IPS-NIHi7 (cell line): ENCODE data around the gene TUBE1.
"Not testable (repeated sequence)": the region's sequence is repeated elsewhere in the genome, so short reads cannot be mapped to it uniquely, and the experiment has no call there.

ENCODE experiments used
- DNase-seq: peaks from one replicate; pipeline ENCODE4 v3.0.0; 2012; ENCODE audit warnings: mixed read lengths; ENCODE audit errors: extremely low spot score

The TUBE1 gene

DNA sequence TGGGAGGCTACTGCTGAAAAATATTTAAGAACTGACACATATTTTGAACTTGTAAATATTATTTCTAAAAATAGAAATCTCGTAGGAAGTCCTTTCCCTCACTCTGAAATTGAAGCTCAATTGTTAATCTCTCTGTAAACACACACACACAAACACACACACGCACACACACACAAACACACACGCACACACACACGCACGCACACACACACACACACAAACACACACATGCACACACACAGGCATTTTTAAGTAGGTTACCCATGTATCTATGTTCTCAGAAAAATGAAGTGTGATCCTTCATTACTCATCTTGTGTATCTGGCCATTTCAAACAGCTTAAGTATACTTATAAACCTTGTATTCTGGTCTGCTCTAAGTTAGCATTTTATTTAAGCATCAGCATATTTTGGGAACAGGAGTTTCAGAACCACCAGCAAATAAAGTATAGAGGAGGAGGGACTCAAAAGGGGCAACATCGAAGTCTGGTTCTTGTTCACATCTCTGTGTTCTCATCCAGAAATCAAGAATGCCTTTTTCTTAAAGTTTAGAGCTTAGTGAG is 21.8 kb downstream of the TUBE1 start:
- DNase-seq = no peak

DNA sequence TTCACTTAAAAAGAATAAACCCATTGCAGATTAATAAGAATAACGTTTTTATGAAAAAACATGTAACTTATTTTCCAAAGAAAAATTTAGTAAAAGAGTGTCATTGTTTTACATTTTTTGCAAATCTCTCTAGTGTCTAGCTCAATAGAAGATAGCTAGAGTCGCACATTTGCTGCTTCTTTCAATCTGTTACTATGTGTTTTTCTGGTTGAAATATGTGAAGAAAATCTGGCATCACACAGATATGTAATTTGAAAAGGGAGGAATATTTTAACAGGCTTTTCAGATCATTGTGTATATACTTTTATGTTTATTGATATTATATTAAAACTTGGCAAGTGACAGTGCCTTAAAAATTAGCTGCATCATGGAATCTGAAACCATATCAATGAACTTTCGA is 24.3 kb downstream of the TUBE1 start:
- no peak for DNase-seq

DNA sequence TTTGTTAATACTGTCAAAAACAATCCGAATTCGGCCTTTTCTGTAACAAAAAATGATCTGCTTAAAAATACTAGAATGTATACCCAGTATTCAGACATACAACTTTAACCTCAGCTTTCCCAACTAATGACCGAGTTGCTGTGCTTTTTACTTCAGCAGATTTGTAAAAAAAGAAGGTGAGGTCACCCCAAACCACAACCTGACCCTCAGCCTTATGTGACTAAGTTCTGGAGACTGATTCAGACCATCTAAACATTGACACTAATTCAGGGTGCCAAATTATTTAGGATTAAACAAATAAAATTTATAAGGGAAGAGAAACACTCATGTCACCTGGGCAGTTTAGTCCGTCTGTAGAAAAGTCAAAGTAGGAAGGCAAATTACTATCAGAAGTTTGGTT is 25.7 kb downstream of the TUBE1 start:
- no peak for DNase-seq

DNA sequence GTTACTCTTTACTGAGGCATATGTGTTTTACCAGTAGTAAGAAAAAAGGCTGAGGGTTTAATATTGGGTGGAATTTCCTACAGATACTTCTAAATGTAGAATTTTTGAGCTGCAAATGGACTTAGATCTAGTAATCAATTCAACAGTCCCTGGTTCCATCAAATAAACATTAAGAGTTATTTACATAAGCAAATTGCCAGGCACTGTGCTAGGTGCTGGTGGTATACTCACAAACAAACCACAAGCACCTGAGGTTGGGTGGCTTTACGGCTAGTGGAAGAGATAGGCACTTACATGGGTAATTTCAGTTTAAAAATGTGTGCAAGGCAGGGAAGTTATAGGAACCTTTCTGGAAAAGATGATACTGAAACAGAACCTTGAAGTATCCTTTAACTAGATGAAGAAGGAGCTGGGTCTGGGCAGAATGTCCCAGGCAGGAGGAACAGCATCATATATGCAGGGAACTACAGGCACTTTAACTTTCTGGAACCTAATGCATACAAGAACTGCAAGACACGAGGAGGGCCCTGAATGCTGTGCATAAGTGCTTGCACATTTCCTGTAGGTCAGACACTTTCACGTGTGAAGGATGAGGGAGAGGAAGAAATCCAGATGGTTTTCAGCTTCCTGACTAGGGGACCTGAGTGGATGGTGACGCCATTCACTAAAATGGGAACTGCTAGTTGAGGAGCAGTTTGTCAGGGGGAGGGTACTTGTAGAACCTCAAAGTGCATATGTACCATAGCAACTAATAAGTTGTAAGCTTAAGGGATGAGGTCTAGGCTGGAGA is 28.8 kb downstream of the TUBE1 start:
- DNase-seq = no peak

DNA sequence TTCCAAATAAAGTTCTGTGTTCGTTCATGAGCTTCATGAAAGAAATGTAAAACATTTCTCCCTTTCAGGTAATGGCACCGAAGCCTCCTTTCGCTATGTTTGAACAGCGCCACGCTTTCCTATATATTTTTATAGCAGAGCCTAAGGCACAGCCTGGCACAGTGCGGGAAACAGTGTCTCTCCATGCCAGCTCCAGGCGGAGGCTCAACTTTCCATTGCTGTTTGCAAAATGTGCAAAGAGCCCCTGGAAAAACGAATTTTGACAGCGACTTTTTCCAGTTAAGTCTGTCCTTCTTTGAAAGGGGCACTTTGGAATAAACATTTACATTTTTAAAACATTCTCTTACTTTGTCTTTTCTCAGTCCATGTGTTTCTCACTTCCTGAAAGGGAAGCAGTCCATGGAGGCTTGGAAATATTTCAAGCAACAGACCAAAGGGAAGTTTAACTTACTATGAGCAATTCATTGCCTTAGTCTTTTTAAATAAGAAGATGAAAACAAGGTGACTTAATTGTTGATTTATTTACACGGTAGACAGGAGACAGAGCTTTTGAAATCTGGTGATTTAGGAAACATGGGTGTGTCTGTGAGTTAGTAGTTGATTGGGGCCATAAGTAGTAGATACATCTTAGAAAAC is 32.6 kb downstream of the TUBE1 start:
- no peak for DNase-seq

DNA sequence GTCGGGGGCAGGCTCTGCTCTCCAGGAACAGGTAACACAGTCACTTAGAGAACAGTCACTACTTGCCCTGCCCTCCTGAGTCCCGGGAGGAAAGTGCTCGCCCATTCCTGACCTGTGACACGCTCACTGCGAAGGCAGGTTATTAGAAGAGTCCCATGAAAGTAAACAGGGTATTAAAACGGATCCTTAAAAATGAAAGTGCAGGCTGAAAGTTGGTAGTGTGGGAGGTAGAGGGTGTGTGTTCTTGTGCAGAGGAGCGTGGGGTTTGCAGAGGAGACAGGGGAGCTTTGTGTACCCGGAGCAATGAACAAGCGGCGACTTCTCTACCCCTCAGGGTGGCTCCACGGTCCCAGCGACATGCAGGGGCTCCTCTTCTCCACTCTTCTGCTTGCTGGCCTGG is 33.3 kb downstream of the TUBE1 start, which contains the start of gene CCN6:
TSS of gene CCN6 (plus strand) at position 104 of the 400 bp plus-strand sequence. CDS start at position 358, 254 bp downstream.
- DNase-seq = no peak

DNA sequence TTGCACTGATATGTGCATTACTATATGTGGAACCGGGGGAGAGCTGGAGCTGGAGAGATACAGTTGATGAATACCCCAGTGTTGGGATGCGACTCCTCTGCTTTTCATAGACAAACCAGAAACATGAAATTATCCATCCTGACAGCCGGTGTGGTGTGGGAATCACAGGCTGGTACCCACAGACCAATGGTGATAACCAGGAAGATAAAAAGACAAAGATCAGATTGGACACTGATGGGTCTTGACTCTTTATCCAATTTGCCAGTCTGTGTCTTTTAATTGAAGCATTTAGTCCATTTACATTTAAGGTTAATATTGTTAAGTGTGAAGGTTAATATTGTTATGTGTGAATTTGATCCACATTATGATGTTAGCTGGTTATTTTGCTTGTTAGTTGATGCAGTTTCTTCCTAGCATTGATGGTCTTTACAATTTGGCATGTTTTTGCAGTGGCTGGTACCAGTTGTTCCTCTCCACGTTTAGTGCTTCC is 36.0 kb downstream of the TUBE1 start:
- not testable (repeated sequence) for DNase-seq

DNA sequence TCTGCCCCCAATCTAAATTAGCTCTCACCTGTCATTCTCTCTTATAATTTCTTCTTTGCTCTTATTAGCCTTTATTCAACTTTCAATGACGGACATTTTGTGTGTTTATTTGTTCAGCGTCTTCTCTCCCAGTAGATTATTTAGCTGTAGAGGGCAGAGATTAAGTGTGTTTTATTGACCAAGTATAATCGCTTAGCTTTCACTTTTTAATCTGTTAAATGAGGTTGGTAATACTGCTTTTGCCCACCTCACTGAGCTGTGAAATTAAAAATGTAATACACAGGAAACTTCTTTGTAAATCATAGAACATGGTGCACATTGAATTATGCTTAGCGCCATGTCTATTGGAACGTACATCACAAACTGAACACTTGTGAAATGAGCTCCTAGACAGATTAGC is 36.9 kb downstream of the TUBE1 start:
- no peak for DNase-seq

DNA sequence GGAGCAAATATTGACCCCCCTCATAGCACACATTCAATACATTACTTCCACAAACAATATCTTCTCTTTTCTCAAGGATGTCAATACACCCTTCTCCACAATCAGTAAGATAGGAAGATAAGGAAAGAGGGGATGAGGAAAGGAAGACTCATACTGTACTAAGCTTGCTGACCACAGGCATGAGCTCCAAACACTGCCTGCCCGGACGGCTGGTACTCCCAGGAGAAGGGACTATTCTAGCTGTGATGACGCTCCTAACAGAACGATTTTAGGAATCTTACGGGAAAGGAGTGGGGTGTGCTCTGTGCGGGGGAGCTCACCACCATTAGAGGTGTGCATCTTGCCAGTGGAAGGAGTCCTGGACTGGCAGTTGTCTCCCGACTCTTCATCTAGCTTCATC is 37.3 kb downstream of the TUBE1 start:
- DNase-seq = no peak

DNA sequence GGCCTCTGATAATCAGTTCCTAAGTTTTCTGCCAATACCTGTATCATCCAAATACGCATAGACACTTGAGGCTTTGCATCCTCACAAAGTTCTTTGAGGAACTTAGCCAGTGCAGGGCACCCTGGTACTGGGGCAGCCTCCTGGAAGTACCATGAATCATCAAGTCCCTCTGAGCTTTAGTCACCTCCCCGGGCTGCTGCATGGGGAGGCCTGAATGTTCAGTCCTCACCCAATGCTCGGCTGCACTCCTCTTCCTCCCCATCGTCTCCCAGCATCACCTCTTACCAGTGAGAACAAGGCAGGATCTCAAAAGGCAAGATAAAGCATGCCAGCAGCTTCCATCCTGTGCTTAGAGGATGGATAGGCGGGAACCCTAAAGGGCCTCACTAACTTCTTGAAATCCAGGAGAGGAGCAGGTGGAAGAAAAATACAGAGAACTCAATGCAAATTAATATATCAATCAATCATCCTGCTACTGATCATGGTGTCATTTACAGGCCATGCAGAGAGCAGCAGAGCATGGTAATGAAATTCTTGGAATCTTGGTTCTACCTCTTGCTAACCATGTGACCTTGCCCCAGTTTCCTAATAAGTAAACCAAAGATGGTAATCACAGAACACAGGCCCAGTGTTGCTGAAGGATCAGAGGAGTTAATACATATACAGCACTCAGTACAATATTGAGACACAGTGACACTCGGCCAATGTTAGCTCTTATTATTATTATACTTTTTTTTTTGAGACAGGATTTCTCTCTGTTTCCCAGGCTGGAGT is 38.1 kb downstream of the TUBE1 start:
- no peak for DNase-seq

DNA sequence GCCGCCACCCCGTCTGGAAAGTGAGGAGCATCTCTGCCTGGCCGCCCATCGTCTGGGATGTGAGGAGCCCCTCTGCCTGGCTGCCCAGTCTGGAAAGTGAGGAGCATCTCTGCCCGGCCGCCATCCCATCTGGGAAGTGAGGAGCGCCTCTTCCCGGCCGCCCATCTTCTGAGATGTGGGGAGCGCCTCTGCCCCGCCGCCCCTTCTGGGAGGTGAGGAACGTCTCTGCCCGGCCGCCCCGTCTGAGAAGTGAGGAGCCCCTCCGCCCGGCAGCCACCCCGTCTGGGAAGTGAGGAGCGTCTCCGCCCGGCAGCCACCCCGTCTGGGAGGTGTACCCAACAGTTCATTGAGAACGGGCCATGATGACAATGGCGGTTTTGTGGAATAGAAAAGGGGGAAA is 39.8 kb downstream of the TUBE1 start:
- not testable (repeated sequence) for DNase-seq

DNA sequence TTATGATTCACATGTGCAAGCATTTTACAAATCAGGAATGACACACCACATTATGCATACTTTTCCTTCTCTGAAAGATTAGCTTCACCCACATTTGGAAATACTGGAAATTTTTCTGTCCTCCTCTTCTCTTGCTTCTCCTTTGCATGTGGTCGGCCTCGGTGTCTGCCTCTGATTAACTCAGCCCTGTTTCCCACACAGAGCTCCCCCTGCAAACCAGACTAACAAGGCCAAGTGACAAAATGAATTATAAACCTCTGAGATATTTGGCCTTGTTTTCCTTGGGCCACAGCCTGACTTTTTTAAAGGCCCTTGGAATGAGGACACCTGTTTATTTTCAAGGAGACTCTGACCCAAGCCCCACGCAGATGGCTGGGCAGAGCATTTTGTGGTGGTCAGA is 42.4 kb downstream of the TUBE1 start:
- DNase-seq = no peak

DNA sequence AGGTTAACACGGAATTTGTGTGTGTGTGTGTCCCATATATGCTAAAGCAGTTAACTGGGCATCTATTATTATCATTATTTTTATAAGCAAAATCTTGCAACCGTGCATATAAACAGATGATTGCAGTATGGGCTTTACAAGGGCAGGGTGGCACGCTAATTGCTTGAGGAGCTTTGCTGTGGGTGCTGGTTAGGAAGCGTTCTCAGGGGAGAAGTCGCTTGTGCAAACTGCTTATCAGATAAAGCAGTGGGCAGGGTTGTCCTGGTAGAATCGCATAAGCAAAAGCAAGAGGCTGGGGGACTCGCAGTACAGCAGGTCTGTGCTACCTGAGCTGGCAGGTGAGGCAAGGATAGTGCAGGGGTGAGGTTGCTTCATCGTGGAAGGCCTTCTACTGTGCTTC is 43.1 kb downstream of the TUBE1 start:
- no peak for DNase-seq

DNA sequence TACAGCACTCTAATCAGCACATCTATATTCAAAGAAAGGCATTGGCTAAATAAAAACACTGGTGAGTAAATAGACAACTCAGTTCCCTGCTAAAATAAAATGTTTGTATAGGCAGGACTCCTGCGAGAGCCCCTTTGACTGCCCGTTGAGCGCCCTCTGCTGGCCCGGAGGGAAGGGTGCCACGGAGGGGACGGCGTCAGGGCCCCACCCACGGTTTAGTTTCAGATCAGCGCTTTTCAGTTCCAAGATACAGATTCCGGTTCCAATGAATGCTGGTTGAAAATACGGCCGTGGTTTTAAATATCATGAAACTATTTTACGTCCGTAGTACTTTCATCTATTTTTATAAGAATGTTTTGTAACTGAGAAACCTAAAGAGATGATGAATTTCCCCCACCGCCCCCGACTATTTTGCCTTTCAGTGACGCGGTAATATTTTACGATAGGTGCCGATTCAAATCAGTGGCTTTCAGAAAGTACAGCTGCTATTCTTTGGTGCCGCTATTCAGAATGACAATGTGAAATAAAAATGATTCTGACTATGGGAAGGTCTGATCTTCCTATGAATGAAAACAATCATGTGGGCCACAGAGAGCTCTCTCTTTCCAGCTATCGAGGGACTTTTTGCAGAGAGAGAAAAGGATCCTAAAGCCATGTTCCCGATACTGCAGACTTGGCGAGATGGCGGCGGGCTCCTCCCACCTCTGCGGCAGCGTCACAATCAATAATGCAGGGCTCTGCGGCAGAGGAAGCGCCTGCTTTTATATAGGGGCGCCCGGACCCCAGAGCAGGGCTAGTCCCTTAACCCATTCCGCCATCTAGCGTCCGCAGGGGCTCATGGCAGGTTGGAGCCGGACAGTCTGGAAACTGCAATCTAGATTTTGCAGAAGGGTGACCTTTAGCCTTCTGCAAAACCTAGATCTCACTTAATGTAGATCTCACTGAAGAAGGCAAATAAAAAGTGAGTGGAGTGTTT is 44.0 kb downstream of the TUBE1 start:
- DNase-seq = peak; percentile 97

DNA sequence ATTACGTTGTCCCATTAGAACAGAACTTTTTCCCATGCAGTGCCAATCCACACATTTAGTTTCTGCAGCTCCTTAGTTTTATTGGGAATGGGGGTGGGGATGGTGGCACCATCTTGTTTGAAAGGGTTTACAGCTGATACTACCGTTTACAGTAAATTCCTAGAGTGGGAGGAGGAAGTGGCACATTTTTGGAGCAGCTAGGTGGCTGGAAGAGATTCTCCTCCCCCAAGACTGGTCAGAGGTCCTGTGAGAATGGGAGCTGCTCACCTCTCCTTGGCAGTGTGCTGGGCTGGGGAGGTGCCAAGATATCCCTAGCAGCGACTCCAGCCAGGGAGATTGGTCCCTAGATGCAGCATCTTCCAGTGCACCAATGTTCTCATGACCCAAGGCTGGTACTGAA is 45.7 kb downstream of the TUBE1 start:
- DNase-seq = no peak

DNA sequence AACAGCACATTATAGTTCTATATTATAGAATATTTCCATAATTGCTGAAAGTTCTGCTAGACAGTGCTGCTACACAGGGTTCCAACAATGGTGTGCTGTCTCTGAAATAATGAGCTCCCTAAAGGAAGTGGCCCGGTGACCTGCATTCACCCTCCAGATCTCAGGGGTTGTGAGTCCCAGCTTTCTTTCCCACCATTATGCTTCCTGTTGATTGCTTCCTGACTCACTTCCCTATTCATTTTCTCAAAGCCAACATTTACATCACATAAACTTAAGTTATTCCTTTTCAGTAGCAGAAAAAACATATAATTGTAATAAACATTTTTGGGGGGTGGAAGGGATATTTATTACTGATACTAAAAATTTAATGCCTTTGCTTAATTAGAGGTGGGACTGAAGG is 46.3 kb downstream of the TUBE1 start:
- DNase-seq = no peak

DNA sequence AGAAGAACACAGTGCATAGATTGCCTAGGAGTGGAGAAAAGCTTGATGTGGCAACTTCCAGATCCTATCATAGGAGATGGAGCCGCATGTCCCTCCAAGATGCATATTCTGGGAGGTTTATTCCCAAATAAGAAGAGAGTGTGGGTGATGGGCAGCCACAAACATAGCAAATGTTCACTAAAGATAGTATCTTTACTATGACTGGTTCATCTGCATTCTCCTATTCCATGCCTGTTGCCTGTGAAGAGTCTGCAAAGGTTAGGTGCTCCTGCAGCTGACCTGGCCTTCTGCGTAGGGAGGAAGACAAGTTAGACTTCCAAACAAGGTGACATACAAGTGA is 47.9 kb downstream of the TUBE1 start:
- no peak for DNase-seq

DNA sequence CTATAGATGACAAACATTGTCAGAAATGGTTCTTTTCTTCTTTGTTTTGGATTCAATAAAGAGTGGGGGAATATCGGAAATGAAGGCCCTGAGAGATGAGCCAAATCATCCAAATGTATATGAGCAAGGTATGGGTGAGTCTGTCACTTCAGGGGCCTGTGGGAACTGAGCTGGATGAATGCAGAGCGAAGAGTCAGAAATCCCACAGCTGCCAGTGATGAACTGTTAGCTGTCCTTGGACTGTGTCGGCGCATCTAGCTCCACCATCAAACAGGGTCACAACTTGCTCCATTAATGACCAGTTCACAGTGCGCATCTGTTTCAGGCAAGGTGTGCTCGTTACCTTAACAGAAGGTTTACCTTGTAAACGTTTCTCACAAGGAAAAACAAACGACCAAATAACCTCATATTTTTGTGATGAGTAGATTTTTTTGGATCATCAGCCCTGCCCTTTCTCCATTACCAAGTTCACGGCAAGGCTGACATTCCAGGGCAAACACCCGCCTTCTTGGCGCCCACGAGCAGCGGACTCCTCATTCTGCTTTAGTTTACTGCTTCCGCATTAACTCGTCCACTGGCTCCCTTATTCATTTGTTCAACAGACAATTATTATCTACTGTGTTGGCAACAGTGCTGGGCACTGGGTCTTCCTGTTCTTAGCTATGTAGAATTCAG is 48.4 kb downstream of the TUBE1 start:
- DNase-seq = no peak

DNA sequence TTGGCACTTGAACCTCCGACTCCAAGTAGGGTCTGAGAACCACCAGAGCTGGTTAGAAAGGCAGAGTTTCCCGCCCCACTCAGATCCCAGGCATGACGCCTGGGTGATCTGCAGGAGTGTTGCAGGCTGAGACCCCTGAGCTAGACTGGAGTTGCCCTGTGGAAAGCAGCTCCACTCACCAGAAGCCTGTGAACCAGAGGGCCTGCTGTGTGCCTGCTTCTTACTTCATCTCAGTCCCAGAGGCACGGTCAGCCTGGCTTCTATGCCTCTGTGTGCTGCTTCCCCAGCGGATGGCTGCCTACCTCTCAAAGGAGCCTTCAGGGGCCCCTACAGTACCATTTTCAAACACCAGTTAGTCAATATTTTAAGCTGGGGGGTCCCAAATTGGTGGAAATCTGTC is 49.0 kb downstream of the TUBE1 start:
- DNase-seq = no peak

DNA sequence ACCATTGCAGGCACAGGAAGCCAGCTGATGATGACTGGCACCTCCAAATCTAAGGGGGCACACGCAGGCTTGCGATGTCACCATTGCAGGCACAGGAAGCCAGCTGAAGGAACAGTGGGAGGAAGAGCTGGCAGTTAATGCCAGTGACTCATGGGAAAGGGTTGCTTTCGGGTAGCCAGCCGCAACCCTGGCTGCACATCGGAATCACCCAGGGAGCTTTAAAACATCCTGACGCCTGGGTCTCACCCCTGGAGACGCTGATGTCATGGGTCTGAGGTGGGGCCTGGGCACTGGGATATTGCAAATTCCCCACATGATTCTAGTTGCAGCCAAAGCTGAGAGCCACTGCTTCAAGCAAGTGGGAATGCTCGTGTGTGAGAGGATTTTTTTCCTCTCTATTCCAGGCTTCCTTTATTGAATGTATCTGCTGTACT is 49.5 kb downstream of the TUBE1 start:
- no peak for DNase-seq
